SK-N-SH (cell line): Measurements from ENCODE around the gene SLC2A1. TPM values are rescaled to one million over a fixed set of nuclear protein-coding genes. Genes with fewer than 3 reads are reported as not detected.

Source experiments
- CTCF ChIA-PET: fragments of 300-600, 350-600 bp; formaldehyde crosslinking; extraction: SDS; loops from one replicate; lab custom pipeline; 2021; lab: Yijun Ruan, JAX
- POLR2A ChIA-PET: fragments of 350-600 bp; sonication (Branson Sonifier 250); formaldehyde crosslinking; extraction: SDS; loops from one replicate; lab custom pipeline; 2020; ENCODE audit warnings: antibody characterized with exemption, inconsistent platforms; lab: Yijun Ruan, JAX
- DNase-seq: peaks from one replicate; pipeline ENCODE4 v3.0.0; 2012
- H2AFZ ChIP-seq: fragments of 200-600 bp; sonication (generic); 2 replicates; pipeline ENCODE4 v1.8.1; 2016; ENCODE audit warnings: antibody characterized with exemption, mild to moderate bottlenecking, low read depth
- H3F3A ChIP-seq: fragments of 200-600 bp; sonication (generic); replicated peaks from 2 replicates; pipeline ENCODE3; 2016; ENCODE audit warnings: antibody characterized with exemption, mild to moderate bottlenecking; ENCODE audit not compliant: insufficient read depth
- H3K27ac ChIP-seq, 2 experiments: fragments of 200-500 bp in 1 of 2; fragments of 200-600 bp in 1 of 2; sonication (Bioruptor generic) in 1 of 2; sonication (generic), shearing (Covaris generic) in 1 of 2; 2 replicates each; pipeline versions ENCODE4 v1.5.1 to v1.6.1; 2014 to 2016; ENCODE audit warnings: low read depth in 2 of 2, inconsistent platforms in 1 of 2, low read length in 1 of 2, mild to moderate bottlenecking in 1 of 2, mixed read lengths in 1 of 2
- H3K27me3 ChIP-seq: fragments of 200-600 bp; sonication (generic), shearing (Covaris generic); 2 replicates; pipeline ENCODE4 v1.6.1; 2016; ENCODE audit warnings: mixed run types; ENCODE audit not compliant: insufficient read depth
- H3K36me3 ChIP-seq, 2 experiments: fragments of 200-500 bp in 1 of 2; fragments of 200-600 bp in 1 of 2; sonication (Bioruptor generic) in 1 of 2; sonication (generic) in 1 of 2; replicated peaks in 1 of 2; 2 replicates each; pipeline versions ENCODE3 to v1.5.1; 2014 to 2016; ENCODE audit warnings: low read length in 1 of 2, mild to moderate bottlenecking in 1 of 2; ENCODE audit not compliant: insufficient read depth in 2 of 2, control insufficient read depth in 1 of 2
- H3K4me1 ChIP-seq, 2 experiments: fragments of 200-500 bp in 1 of 2; fragments of 200-600 bp in 1 of 2; sonication (Bioruptor generic) in 1 of 2; sonication (generic), shearing (Covaris generic) in 1 of 2; 2 replicates each; pipeline versions ENCODE4 v1.5.1 to v1.6.1; 2014 to 2016; ENCODE audit warnings: low read depth in 1 of 2, low read length in 1 of 2, mixed run types in 1 of 2; ENCODE audit not compliant: insufficient read depth in 2 of 2, control insufficient read depth in 1 of 2
- H3K4me2 ChIP-seq: fragments of 200-600 bp; sonication (generic), shearing (Covaris generic); 2 replicates; pipeline ENCODE4 v1.6.1; 2017; ENCODE audit warnings: mixed run types
- H3K4me3 ChIP-seq, 2 experiments: fragments of 200-500 bp in 1 of 2; fragments of 200-600 bp in 1 of 2; sonication (Bioruptor generic) in 1 of 2; sonication (generic), shearing (Covaris generic) in 1 of 2; 2 replicates each; pipeline versions ENCODE4 v1.5.1 to v1.8.1; 2014 to 2016; ENCODE audit warnings: low read depth in 2 of 2, inconsistent platforms in 1 of 2, low read length in 1 of 2, mild to moderate bottlenecking in 1 of 2, mixed read lengths in 1 of 2, moderate library complexity in 1 of 2
- H3K79me2 ChIP-seq: fragments of 200-600 bp; sonication (generic); 2 replicates; pipeline ENCODE4 v1.8.1; 2017; ENCODE audit warnings: mild to moderate bottlenecking; ENCODE audit not compliant: insufficient read depth
- H3K9ac ChIP-seq: fragments of 200-600 bp; sonication (generic); 2 replicates; pipeline ENCODE4 v1.6.1; 2017; ENCODE audit warnings: mixed run types
- H3K9me2 ChIP-seq: fragments of 200-600 bp; sonication (generic); 2 replicates; pipeline ENCODE4 v1.6.1; 2017; ENCODE audit warnings: mixed run types
- H3K9me3 ChIP-seq: fragments of 200-600 bp; sonication (generic); 2 replicates; pipeline ENCODE4 v1.6.1; 2017; ENCODE audit warnings: mixed run types, mild to moderate bottlenecking, moderate library complexity
- H4K20me1 ChIP-seq: fragments of 200-600 bp; sonication (generic); 2 replicates; pipeline ENCODE4 v1.6.1; 2017; ENCODE audit warnings: mild to moderate bottlenecking, mixed run types; ENCODE audit not compliant: insufficient read depth
- CTCF ChIP-seq: fragments of 200-600 bp; sonication (generic); IDR thresholded peaks from 2 replicates; pipeline ENCODE4 v1.6.1; 2017; ENCODE audit warnings: antibody characterized with exemption, mild to moderate bottlenecking, moderate library complexity
- ELF1 ChIP-seq: IDR thresholded peaks from 2 replicates; pipeline ENCODE4 v1.4.0; 2012
- EZH2phosphoT487 ChIP-seq: fragments of 200-600 bp; sonication (generic); IDR thresholded peaks from 2 replicates; pipeline ENCODE4 v1.6.1; 2017; ENCODE audit warnings: low read depth, mixed run types, mild to moderate bottlenecking, antibody characterized with exemption, moderate library complexity, borderline replicate concordance
- FOSL2 ChIP-seq: IDR thresholded peaks from 2 replicates; pipeline ENCODE4 v1.4.0; 2012; ENCODE audit warnings: low read depth, mild to moderate bottlenecking, moderate library complexity, borderline replicate concordance
- FOXJ3 ChIP-seq: sonication (generic); formaldehyde crosslinking; IDR thresholded peaks from 2 replicates; pipeline ENCODE4 v1.5.1; 2020; ENCODE audit warnings: mild to moderate bottlenecking, missing genetic modification reagents
- FOXM1 ChIP-seq: IDR thresholded peaks from 2 replicates; pipeline ENCODE4 v1.4.0; 2012; ENCODE audit warnings: low read depth, mild to moderate bottlenecking
- GABPA ChIP-seq: IDR thresholded peaks from 2 replicates; pipeline ENCODE4 v1.4.0; 2012; ENCODE audit warnings: low read depth, mild to moderate bottlenecking
- GATA2 ChIP-seq: sonication (generic); formaldehyde crosslinking; IDR thresholded peaks from 2 replicates; pipeline ENCODE4 v1.5.0; 2020; ENCODE audit warnings: mild to moderate bottlenecking, missing genetic modification reagents
- NFIC ChIP-seq: IDR thresholded peaks from 2 replicates; pipeline ENCODE4 v1.4.0; 2012; ENCODE audit warnings: borderline replicate concordance
- NRF1 ChIP-seq: IDR thresholded peaks from 2 replicates; pipeline ENCODE4 v1.6.1; 2012; ENCODE audit warnings: low read depth, mild to moderate bottlenecking, low read length
- RAD21 ChIP-seq: IDR thresholded peaks from 2 replicates; pipeline ENCODE4 v1.6.1; 2012; ENCODE audit warnings: mild to moderate bottlenecking, low read length
- RCOR1 ChIP-seq: fragments of 150-350 bp; IDR thresholded peaks from 2 replicates; pipeline ENCODE4 v1.6.1; 2017; ENCODE audit warnings: antibody characterized with exemption, low read length
- RFX5 ChIP-seq: IDR thresholded peaks from 2 replicates; pipeline ENCODE4 v1.6.1; 2012; ENCODE audit warnings: mild to moderate bottlenecking, improper control_type of control experiment, low read length
- RXRA ChIP-seq: IDR thresholded peaks from 2 replicates; pipeline ENCODE4 v1.4.0; 2012; ENCODE audit warnings: low read depth, mild to moderate bottlenecking, borderline replicate concordance
- SMC3 ChIP-seq: IDR thresholded peaks from 2 replicates; pipeline ENCODE4 v1.6.1; 2012; ENCODE audit warnings: low read depth, low read length, improper control_type of control experiment
- TAF1 ChIP-seq: IDR thresholded peaks from 2 replicates; pipeline ENCODE4 v1.6.1; 2012; ENCODE audit warnings: low read depth, mild to moderate bottlenecking, low read length, moderate library complexity, borderline replicate concordance
- TCF12 ChIP-seq: IDR thresholded peaks from 2 replicates; pipeline ENCODE4 v1.4.0; 2012
- WGBS: methylation state at CpG from one replicate; pipeline ENCODE4 v1.1.6; 2017; ENCODE audit warnings: low lambda C conversion rate; 5-methylcytosine and 5-hydroxymethylcytosine counted together
- polyA plus RNA-seq, 3 experiments: library from polyadenylated mRNA; depleted of rRNA; stranded (reverse); fragments of >200 nt; gene quantifications; 2 replicates each; pipeline ENCODE4 v1.2.3, GENCODE V29; 2012
- TF ChIP-seq, protein P1 (sequence below): IDR thresholded peaks from 2 replicates; pipeline ENCODE4; 2012
- TF ChIP-seq, protein P2 (sequence below): fragments of 150-350 bp; IDR thresholded peaks from 2 replicates; pipeline ENCODE4 v1.6.1; 2017; ENCODE audit warnings: antibody characterized with exemption, low read length, low read depth, borderline replicate concordance
- TF ChIP-seq, protein P3 (sequence below): IDR thresholded peaks from 2 replicates; pipeline ENCODE4 v1.6.1; 2012; ENCODE audit warnings: mild to moderate bottlenecking, low read depth, low read length, moderate library complexity

SLC2A1 gene
- polyA plus RNA-seq, 1 of the 3 experiments (the other 2 are of a cell fraction), result 63.8 TPM

DNA sequence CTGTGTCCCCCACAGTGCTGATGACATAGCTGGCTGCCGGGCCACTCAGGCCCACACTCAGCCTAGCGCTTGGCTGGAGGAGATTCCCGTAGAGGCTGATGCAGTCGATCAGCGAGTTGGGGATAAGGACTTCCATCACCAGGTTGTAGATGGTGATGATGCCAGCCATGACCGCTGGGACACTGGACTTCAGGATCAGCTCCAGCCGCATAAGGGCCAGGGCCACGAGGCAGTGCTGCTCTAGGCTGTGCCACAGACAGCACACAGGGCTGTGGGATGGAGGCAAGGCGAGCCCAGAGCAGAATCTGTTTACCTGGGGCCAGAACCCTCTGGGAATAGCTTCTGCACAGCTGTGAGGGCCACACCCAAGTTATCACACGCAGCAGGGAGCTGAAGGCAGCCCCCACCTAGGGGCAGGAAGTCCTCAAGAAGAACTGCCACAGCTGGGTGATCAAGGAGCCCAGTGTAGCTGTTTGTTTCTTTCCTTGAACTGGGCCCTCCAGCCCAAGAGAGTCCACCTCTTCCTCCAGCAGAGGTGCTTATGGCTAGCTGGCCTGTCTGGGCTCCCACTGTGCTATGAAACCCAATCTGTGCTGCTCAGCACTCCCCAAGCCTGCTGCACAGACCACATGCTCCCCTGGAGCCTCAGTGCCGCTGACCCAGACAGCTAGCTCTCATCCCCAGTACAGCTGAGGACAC lies 6.2 kb downstream of the SLC2A1 start:
- no peak for DNase-seq
- H3K9ac ChIP-seq, result no peak overlapping the region
- H3K4me3 ChIP-seq, result no peak overlapping the region
- no peaks in the 10 kb centered on the region for H3K27me3 ChIP-seq
- TF ChIP-seq FOXJ3 (CRISPR knock-in tag) (no peak), RFX5 (no peak), NFIC (no peak), NRF1 (no peak), ELF1 (no peak), FOSL2 (no peak), CTCF (no peak), TCF12 (no peak), TAF1 (no peak), EZH2phosphoT487 (no peak), SMC3 (no peak), FOXM1 (no peak), RAD21 (no peak), GATA2 (no peak), RCOR1 (no peak), GABPA (no peak), RXRA (no peak)
- TF ChIP-seq, protein P1, sequence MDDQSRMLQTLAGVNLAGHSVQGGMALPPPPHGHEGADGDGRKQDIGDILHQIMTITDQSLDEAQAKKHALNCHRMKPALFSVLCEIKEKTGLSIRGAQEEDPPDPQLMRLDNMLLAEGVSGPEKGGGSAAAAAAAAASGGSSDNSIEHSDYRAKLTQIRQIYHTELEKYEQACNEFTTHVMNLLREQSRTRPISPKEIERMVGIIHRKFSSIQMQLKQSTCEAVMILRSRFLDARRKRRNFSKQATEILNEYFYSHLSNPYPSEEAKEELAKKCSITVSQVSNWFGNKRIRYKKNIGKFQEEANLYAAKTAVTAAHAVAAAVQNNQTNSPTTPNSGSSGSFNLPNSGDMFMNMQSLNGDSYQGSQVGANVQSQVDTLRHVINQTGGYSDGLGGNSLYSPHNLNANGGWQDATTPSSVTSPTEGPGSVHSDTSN, result no peak
- TF ChIP-seq, protein P2, sequence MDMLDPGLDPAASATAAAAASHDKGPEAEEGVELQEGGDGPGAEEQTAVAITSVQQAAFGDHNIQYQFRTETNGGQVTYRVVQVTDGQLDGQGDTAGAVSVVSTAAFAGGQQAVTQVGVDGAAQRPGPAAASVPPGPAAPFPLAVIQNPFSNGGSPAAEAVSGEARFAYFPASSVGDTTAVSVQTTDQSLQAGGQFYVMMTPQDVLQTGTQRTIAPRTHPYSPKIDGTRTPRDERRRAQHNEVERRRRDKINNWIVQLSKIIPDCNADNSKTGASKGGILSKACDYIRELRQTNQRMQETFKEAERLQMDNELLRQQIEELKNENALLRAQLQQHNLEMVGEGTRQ, result no peak
- TF ChIP-seq, protein P3, sequence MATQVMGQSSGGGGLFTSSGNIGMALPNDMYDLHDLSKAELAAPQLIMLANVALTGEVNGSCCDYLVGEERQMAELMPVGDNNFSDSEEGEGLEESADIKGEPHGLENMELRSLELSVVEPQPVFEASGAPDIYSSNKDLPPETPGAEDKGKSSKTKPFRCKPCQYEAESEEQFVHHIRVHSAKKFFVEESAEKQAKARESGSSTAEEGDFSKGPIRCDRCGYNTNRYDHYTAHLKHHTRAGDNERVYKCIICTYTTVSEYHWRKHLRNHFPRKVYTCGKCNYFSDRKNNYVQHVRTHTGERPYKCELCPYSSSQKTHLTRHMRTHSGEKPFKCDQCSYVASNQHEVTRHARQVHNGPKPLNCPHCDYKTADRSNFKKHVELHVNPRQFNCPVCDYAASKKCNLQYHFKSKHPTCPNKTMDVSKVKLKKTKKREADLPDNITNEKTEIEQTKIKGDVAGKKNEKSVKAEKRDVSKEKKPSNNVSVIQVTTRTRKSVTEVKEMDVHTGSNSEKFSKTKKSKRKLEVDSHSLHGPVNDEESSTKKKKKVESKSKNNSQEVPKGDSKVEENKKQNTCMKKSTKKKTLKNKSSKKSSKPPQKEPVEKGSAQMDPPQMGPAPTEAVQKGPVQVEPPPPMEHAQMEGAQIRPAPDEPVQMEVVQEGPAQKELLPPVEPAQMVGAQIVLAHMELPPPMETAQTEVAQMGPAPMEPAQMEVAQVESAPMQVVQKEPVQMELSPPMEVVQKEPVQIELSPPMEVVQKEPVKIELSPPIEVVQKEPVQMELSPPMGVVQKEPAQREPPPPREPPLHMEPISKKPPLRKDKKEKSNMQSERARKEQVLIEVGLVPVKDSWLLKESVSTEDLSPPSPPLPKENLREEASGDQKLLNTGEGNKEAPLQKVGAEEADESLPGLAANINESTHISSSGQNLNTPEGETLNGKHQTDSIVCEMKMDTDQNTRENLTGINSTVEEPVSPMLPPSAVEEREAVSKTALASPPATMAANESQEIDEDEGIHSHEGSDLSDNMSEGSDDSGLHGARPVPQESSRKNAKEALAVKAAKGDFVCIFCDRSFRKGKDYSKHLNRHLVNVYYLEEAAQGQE, result no peak
- peaks cover 17% of the 10 kb centered on the region for H3F3A ChIP-seq
- no peak overlapping the region for H2AFZ ChIP-seq
- H3K79me2 ChIP-seq, result peaks cover 98% of the 10 kb centered on the region
- H3K4me1 ChIP-seq, result peaks cover 30 to 57% of the 10 kb centered on the region in 2 experiments
- H3K9me2 ChIP-seq, result no peaks in the 10 kb centered on the region
- H3K4me2 ChIP-seq, result peak overlapping the region; percentile 13; the same call in 1 of the 2 replicates
- no peaks in the 10 kb centered on the region for H4K20me1 ChIP-seq
- peak overlapping the region in 1 of 2 experiments; percentile 78; a peak in 1 of 4 replicates for H3K27ac ChIP-seq
- H3K9me3 ChIP-seq, result no peaks in the 10 kb centered on the region
- 60% methylated on average over 1 of the region's 11 CpGs for WGBS
- ChIA-PET POLR2A (interaction anchor here (0.9 to 1.2 kb wide), 2 partner anchors 109 to 121 kb away, joined by 3 read pairs; no protein-coding TSS in a partner anchor), CTCF (interaction anchor here (0.5 to 4.0 kb wide), 6 partner anchors 20 to 1958 kb away, joined by 3 to 33 read pairs (median 4); no protein-coding TSS in a partner anchor)
- H3K36me3 ChIP-seq, result peaks cover 10% of the 10 kb centered on the region in 2 experiments
